HG03354 (cell line): ENCODE measurements around the gene KRT7.

ENCODE experiments used
- ATAC-seq: cut with Tn5 transposase; IDR thresholded peaks from one replicate; pipeline ENCODE4 v1.9.1; 2021; ENCODE audit warnings: mild to moderate bottlenecking; ENCODE audit not compliant: unreplicated experiment, poor library complexity, severe bottlenecking

The KRT7 gene

DNA sequence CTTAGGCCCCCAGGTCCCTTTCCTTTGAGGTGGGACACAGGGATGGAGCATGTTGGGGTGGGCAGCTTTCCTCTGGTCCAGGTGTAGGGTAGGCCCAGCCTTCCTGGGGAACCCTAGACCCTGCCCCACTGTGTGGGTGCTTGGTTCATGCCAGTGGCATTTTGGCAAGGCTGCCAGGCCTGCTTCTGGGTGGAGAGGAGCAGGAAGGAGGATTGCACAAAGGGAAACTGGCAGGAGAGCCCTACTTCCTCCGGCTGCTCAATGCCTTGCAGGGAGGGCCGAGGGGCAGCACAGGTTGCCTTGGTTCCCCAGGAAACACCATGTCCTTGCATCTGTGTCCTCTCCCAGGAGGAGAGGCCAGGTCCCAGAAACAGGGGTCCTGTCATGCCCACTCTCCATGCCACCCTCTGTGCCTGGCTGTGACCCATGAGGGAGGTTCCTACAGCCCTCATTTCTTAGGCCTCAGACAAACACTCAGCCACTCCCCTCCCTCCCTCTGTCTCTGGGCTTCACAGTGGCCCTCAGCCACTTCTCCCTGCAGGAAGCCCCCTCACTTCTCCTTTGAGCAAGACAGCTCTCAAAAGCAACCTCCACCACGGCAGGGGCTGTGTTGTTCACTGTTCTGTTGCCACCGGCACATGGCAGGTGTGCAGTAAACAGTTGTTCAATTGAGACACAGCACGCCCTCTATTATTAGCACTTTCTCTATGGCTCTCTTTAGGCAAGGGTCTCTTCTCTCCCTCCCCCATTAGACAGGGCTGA, 34.4 kb upstream of the KRT7 start:
- ATAC-seq: no peak

DNA sequence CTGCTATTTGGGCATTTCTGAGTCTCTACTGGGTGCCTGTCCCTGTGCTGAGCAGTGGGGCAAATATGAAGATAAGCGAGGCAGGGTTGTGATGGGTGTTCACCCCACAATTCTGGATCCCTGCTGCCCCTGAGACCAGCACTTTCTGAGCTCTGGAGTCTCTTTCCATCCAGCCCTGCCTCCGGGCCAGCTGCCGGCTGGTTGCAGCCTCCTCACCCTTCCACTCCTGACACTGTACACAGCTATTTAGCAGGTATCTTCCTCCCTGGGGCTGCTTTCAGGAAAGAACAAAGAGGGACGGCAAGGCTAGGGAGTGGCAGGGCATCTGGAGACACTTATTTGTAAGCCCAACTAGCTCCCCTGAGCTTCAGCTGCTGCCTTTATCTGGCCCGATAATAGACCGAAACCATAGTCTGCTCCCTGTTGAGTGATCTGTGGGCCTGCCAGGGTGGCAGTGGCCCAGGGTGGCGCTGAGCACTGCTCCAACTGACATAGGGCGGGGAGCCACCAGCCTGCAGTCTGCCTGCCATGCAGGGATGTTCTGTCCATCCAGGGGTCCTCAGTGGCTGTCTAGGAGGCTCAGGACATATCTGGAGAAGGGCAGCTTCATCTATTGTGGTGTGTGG, 33.6 kb upstream of the KRT7 start:
- no peak for ATAC-seq

- no peak for ATAC-seq
These were observed 32.8 kb upstream of the KRT7 start for GRCh38 chr12:52200086-52200780.

GRCh38 chr12:52200781-52201450, 32.1 kb upstream of the KRT7 start:
- no peak for ATAC-seq

- ATAC-seq: no peak
These were observed 31.6 kb upstream of the KRT7 start for GRCh38 chr12:52201451-52201839.

- no peak for ATAC-seq
These were observed 30.5 kb upstream of the KRT7 start for GRCh38 chr12:52202361-52203078.

DNA sequence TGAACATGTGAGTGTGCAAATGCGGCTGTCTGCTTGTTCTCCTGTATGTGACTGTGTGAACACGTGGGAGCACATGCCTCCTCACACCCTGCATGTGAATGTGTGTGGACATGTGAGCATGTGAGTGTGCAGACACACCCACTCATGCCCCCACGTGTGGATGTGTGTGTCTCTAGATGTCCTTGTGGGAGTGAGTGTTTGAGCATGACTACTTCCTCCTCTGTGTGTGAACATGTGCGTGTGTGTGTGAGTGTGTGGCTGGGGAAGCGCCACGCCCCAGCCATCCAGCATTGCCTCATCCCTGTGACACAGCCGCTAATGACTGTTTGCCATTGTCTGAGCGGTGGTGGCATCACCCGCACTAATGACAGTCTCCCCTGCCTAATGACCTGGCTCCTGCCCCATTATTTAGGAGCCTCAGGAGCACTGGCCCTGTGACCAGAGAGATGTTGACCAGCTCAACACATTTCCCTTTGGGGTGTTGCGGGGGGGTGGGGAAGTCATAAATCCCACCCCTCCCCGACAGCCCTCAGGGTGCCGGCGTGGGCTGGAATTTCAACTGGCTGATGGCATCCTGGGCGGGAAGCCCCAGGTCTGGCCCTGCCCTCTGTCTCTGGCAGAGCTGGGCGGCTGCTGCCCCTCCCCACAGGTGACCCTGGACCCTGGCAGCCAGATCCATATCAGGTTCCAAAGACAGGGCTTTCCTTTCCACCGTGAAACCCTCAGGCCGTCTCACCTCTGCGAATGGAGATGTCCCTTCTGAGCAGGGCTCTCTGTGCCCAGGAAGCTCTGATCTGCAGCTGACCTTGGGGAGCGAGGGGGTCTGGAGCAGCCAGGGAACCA, 29.7 kb upstream of the KRT7 start:
- no peak for ATAC-seq

DNA sequence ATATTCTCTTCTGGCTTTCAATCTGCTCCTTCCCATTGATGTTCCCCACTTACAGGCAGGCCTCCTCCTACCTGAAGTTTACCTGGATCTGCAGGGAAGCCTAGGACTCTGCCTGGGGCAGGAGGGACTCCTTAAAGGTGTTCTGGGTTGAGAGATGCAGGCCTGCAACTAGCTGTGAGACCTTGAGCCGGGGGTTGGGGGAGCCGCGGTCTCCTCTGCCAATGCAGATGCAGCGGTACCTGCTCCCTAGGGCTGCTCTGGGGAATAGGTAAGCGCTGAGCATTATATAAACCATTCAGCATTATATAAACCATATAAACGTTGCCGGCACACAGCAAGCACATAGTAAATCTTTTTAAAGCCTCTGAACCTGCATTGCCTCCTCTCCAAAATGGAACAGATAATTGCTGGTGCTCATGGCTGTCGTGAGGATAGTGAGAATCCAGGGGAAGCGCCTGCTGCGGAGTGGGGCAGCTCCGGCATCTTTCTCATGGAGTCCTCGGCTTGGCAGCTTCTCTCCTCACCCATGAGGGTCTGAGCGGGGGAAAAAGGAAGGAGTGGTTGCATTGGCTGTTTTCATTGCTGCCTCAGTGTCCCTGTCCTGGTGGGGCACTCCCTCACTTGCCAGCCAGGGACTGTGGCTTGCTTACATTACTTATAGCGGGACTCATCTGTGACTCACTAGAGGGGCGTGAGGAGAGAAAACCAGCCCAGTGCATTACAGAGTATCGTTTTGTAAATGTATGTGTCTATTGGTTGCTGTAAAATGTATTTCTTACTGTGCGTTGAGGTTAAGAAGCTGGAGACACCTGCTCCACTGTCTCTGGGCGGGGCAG, 28.7 kb upstream of the KRT7 start:
- no peak for ATAC-seq

GRCh38 chr12:52204931-52205505, 28.0 kb upstream of the KRT7 start:
- no peak for ATAC-seq

DNA sequence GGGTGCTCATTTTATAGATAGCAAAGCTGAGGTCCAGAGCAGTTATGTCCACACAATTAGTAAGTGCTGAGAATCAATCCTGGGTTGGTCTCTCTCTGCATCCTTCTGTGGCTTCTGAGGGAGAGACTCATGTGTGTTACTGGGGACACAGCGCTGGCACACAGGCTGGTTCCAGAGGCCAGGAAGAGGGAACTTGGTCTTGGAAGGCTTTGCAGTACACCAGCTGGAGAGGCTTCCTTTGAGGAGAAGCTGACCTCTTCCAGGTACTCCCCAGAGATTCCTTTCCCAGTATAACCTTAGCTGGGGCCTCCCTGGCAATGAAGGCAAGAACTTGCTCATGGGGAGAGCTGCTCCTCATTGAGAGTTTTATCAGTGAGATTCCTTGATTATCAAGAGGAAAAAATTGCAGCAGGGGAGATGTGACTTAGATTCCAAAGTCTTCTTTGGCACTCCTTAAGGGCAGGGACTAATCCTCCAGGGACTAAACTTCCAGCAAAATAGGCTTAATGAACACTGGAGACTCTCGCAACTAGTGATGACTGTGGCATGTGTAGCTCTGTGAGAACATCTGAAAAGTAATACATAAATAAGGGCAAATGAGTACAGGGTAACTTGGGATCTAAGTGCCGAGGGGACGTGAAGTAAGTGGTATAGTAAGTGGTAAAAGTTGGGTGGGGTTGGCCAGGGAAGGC, 27.3 kb upstream of the KRT7 start:
- ATAC-seq: no peak

DNA sequence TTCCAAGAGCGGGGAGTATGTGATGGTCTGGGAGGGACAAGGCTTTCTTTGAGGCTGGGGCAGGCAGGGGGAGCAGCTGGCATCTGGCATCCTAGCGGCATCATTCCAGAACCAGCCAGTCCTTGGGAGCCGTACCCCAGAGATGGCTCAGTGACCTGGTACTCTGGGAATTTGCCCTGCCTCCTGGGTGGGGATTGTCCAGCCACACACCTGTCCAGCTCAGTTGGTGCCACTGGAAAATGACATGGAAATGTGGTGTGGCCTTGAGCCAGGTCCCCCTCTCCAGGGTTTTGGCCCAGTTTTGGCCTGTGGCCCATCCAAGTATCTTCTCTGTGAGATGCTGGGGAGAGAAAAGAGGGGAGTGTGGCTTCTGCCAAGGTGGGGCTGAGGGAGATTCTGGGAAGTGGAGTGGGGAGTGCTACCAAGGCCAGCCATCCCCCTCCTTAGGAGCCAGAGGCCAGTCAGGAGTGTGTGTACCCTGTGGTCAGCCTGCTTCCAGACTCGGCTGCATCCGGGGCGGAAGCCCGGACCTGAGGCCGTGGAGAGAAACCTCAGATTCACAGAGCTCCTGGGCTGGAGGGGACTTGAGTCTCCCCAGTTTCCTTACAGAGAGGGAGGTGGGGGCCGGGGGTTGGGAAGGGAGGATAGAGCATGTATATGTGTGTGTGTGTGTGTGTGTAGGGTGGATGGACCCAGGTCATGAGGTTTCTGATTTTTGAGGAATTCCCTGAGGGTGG, 26.6 kb upstream of the KRT7 start:
- ATAC-seq: no peak

DNA sequence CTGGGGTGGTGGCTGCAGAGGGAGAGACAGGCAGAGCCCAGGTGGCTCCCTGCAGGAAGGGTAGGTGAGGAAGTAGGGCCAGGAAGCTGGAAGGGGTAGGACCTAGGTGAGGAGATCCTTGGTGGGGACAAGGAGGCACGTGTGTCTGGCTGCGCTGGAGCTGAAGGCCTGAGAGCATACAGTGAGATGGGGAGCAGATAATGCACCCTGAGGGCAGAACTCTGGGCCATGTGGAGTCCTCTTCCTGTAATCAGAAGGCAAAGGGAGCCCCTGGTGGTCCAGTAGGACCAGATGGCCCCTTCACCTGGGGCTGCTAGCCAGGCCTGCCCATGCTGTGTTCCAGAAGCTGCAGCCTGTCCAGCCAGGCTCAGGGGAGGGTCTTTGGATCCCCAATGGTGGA, 25.9 kb upstream of the KRT7 start:
- ATAC-seq: no peak

DNA sequence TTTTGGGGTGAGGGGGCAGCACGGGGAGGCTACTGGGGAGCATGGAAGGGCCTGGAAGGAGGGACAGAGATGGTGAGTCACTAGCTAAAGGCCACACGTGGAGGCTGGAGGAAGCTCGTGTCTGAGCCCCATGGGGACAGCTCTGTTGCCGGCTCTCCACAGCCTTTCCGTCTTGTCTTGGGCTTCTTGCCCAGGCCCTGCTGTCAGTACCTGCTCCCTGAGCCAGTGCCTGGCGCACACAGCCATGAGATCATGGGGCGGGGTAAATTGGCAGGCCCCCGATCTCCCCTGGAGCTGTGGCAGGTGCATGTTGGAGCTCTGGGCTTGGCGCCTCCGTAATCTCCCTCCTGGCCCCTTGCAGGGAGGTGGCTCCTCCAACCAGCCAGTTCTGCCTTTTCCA, 25.1 kb upstream of the KRT7 start:
- no peak for ATAC-seq

DNA sequence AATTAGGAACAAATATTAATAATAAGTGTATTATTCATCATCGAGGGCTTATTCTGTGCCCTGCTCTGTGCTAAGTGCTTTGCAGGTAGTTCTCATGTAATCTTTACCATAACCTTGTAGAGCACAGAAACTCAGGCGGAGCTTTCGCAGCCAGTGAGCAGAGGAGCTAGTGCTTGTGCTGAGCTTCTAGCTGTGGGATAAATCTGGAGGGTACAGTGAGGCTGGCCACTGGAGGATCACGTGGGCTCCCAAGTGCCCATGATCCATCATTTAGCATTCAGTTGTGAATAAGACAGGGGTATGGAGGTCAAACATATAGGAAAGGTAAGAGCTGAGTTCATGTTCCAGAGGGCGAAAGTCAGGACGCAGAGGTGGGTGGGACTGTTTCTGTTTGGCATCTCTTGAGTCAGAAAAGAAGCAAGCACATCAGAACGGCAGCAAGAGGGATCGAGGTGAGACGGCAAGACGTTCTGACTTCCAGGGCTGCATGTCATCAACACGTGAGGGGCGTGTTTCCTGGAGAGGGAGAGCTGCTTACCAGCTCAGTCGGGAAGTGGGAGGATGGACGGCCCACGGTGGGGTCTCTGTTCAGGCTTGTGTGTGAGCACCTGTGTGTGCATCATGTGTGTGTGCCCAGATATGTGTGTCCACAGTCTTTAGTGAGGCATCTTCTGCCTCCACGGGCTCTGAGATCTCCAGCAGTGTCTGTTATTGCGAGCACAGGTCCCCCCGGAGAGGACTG, 24.4 kb upstream of the KRT7 start:
- ATAC-seq: no peak

DNA sequence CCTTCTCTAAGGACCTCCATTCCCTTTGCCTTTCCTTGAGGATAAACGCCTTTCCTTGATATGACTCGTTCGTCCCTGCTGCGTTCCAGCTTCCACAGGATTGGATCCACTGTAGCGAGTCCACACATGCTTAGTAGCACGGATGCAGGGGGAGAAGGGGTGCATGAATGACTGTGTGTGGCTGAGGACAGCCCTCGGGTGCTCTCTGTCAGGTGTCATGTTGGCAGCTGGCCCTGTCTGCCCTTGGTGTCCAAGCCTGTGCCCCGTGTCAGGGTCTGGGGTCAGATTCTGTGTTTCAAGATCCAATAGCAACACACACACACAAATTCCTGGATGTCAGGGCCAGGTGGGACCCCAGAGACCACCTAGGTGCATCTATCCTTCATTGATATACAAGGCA, 23.7 kb upstream of the KRT7 start:
- no peak for ATAC-seq
